ENCODE data around the gene KCNA2.

The KCNA2 gene

DNA sequence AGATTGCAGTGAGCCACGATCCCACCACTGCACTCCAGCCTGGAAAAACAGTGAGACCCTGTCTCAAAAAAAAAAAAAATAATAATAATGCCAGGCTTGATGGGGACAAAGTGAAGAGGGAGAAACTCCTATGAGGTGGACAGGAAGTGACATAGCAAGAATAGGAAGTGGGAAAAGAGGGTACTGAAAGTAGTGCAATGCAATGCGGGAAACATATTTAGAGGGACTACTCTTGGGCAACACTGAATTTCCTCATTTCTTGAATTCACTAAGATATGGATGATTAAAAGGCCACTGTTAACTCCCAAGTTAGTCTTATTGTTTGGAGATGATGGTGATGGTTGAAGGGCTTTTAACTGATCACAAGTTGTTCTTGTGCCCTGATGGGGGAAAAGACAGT lies 21.6 kb upstream of the KCNA2 start:
- H3K4me1 ChIP-seq (ENCODE audit: control insufficient read depth, insufficient read depth, low read length) = no peaks in the 10 kb centered on the region
- H3K4me3 ChIP-seq (ENCODE audit: low read length in 2 of 2) = no peak overlapping the region
- H3K9ac ChIP-seq (ENCODE audit: low read length in 2 of 2) = no peak overlapping the region
- H3K36me3 ChIP-seq (ENCODE audit: control insufficient read depth in 2 of 2, insufficient read depth in 2 of 2, low read length in 2 of 2) = no peaks in the 10 kb centered on the region
- no peak overlapping the region for H3K27ac ChIP-seq (ENCODE audit: low read length)
- H3K27me3 ChIP-seq (ENCODE audit: control insufficient read depth in 1 of 2, insufficient read depth in 2 of 2, low read length in 2 of 2) = peaks cover 4 to 10% of the 10 kb centered on the region in 2 donors
- H3K9me3 ChIP-seq (ENCODE audit: control insufficient read depth in 2 of 2, low read length in 2 of 2) = no peaks in the 10 kb centered on the region

DNA sequence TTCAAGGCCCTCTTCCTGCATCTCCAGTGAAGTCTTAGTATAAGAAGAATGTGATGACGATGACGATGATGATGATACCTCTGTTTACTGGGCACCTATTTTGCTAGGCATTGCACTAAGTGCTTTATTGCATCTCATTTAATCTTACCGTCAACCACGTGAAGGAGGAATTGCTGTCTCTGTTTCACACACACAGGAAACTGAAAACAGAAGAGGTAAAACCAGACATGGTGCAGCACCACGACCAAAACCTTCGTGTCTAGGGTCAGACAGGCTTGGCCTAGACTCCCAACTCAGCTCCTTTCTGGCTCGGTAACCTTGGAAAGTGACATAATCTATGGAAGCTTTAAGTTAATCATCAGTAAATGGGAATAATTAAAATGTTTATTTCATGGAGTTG lies 20.7 kb upstream of the KCNA2 start:
- Histone ChIP-seq H3K27ac (ENCODE audit: low read length) (no peak overlapping the region), H3K27me3 (ENCODE audit: control insufficient read depth in 1 of 2, insufficient read depth in 2 of 2, low read length in 2 of 2) (peaks cover 4 to 10% of the 10 kb centered on the region in 2 donors), H3K9ac (ENCODE audit: low read length in 2 of 2) (no peak overlapping the region), H3K9me3 (ENCODE audit: control insufficient read depth in 2 of 2, low read length in 2 of 2) (no peaks in the 10 kb centered on the region), H3K36me3 (ENCODE audit: control insufficient read depth in 2 of 2, insufficient read depth in 2 of 2, low read length in 2 of 2) (no peaks in the 10 kb centered on the region), H3K4me3 (ENCODE audit: low read length in 2 of 2) (no peak overlapping the region), H3K4me1 (ENCODE audit: control insufficient read depth, insufficient read depth, low read length) (no peaks in the 10 kb centered on the region)

DNA sequence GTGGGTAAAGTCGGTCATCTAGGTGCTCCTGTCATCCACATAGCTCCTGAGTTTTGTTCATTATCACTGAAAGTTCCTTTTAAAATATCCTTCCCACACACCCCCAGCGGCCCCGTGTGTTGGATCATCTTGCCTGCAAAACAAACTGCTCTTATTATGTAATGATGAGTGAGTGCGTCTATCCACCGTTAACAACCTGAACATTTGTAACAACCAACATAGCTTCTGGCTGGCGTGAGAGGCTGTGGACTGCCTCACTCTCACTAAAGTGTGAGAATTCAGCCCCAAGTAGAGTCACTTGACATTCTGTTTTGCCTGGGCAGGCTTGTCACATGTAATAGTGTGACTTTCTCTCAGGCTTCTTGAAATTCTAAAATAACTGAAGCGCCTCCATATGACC lies 14.5 kb upstream of the KCNA2 start:
- peaks cover 8% of the 10 kb centered on the region for H3K4me1 ChIP-seq (ENCODE audit: control insufficient read depth, insufficient read depth, low read length)
- no peaks in the 10 kb centered on the region for H3K9me3 ChIP-seq (ENCODE audit: control insufficient read depth in 2 of 2, low read length in 2 of 2)
- H3K27ac ChIP-seq (ENCODE audit: low read length) = no peak overlapping the region
- no peaks in the 10 kb centered on the region for H3K36me3 ChIP-seq (ENCODE audit: control insufficient read depth in 2 of 2, insufficient read depth in 2 of 2, low read length in 2 of 2)
- peaks cover 35 to 40% of the 10 kb centered on the region in 2 donors for H3K27me3 ChIP-seq (ENCODE audit: control insufficient read depth in 1 of 2, insufficient read depth in 2 of 2, low read length in 2 of 2)
- H3K4me3 ChIP-seq (ENCODE audit: low read length in 2 of 2) = no peak overlapping the region
- H3K9ac ChIP-seq (ENCODE audit: low read length in 2 of 2) = no peak overlapping the region

DNA sequence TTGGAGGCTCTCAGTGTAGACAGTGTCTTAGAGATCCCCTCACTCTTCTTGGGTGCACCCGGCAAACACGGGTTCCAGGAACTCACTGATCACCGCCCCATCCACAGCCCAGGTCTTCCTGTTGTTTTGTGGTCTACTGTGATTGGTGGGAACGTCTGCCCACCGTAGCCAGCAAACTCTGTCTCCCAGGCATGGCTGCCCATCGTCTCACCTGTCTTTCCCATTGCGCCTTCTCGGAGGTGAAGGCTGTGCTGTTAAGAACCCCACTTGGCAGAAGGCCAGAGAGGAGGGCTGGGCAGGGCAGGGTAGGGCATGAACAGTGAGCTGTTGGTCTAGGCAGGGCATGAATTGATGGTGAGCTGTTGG lies 14.1 kb upstream of the KCNA2 start:
- no peak overlapping the region for H3K9ac ChIP-seq (ENCODE audit: low read length in 2 of 2)
- H3K4me3 ChIP-seq (ENCODE audit: low read length in 2 of 2) = no peak overlapping the region
- no peaks in the 10 kb centered on the region for H3K9me3 ChIP-seq (ENCODE audit: control insufficient read depth in 2 of 2, low read length in 2 of 2)
- H3K27ac ChIP-seq (ENCODE audit: low read length) = no peak overlapping the region
- H3K36me3 ChIP-seq (ENCODE audit: control insufficient read depth in 2 of 2, insufficient read depth in 2 of 2, low read length in 2 of 2) = no peaks in the 10 kb centered on the region
- H3K27me3 ChIP-seq (ENCODE audit: control insufficient read depth in 1 of 2, insufficient read depth in 2 of 2, low read length in 2 of 2) = peaks cover 35 to 43% of the 10 kb centered on the region in 2 donors
- peaks cover 8% of the 10 kb centered on the region for H3K4me1 ChIP-seq (ENCODE audit: control insufficient read depth, insufficient read depth, low read length)

DNA sequence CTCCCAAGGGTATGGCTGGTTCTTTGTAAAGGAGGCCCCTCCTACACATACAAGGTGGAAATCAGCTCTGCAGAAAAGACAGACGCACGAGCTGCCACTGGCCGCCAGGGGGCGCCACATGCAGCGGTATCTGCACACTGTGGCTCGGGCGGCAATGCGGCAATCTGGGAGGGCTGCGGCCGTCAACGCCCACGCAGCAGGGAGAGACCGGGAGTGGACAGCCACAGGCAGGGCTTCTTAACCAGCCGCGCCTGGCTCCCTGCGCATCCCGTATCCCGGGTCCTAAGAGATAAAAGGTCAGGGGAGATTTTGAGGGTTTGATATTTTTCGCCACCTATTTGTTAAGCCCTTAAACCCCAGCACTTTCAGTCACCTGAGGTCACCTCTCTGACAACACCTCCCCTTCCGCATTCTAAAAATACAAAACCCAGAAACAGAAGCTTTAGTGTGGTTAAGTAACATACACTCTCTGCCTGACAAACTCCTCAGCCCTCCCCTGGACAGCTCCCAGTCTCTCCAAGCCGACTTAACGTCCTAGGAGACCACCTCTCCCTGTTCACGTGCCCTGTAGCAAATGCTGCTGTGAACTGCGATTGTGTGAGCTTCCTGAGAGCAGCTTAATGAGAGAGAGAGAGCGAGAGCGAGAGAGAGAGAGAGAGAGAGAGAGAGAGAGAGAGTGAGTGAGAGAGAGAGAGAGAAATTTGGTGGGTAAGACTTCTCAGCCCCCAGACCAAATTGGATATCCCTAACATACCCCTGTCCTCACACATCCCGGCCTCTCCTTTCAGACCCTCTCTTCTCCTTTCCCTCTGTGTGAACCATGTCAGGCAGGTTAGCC lies 13.5 kb upstream of the KCNA2 start:
- Histone ChIP-seq H3K9me3 (ENCODE audit: control insufficient read depth in 2 of 2, low read length in 2 of 2) (no peaks in the 10 kb centered on the region), H3K4me3 (ENCODE audit: low read length in 2 of 2) (peak overlapping the region in 1 of 2 donors; percentile 8), H3K27ac (ENCODE audit: low read length) (no peak overlapping the region), H3K27me3 (ENCODE audit: control insufficient read depth in 1 of 2, insufficient read depth in 2 of 2, low read length in 2 of 2) (peaks cover 35 to 44% of the 10 kb centered on the region in 2 donors), H3K4me1 (ENCODE audit: control insufficient read depth, insufficient read depth, low read length) (peaks cover 8% of the 10 kb centered on the region), H3K9ac (ENCODE audit: low read length in 2 of 2) (no peak overlapping the region), H3K36me3 (ENCODE audit: control insufficient read depth in 2 of 2, insufficient read depth in 2 of 2, low read length in 2 of 2) (no peaks in the 10 kb centered on the region)

DNA sequence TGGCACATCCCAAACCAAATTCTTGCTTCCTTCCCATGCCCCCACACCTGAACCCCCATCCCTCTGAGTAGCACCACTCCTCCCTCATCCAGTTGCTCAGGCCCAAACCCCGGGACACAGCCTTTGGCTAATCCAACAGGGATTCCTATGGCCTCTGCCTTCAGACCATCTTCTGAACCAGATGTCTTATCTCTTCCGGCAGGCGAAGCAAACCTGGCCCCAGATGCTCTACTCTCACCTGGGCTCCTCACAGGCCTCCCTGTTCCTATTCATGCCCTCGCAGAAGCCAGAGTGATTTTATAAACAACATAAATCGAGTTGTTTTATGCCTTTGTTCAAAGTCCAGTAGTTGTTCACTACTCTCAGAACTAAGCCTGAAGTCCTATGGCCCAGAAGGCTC lies 12.5 kb upstream of the KCNA2 start:
- Histone ChIP-seq H3K4me3 (ENCODE audit: low read length in 2 of 2) (no peak overlapping the region), H3K9me3 (ENCODE audit: control insufficient read depth in 2 of 2, low read length in 2 of 2) (no peaks in the 10 kb centered on the region), H3K36me3 (ENCODE audit: control insufficient read depth in 2 of 2, insufficient read depth in 2 of 2, low read length in 2 of 2) (no peaks in the 10 kb centered on the region), H3K27me3 (ENCODE audit: control insufficient read depth in 1 of 2, insufficient read depth in 2 of 2, low read length in 2 of 2) (peaks cover 35 to 49% of the 10 kb centered on the region in 2 donors), H3K4me1 (ENCODE audit: control insufficient read depth, insufficient read depth, low read length) (peaks cover 8% of the 10 kb centered on the region), H3K27ac (ENCODE audit: low read length) (no peak overlapping the region), H3K9ac (ENCODE audit: low read length in 2 of 2) (no peak overlapping the region)

DNA sequence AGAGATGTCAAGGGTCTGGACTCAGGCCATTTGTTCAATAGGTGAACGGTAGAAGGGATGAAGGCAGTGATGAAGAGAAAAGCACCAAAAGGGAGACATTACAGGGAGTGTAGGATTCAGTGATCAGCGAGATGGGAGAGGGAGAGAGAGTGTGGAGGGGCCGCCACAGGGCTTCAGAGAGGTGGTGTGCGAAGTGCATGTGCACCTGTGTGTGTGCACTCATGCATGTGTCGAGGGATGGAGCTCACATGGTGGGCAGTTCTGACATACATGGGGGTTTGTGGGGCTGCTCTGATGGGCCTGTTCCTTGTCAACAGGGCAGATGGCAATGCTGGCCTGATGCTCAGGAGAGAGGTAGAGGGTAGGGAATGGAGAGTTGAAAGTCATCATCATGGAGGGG lies 11.4 kb upstream of the KCNA2 start:
- H3K4me1 ChIP-seq (ENCODE audit: control insufficient read depth, insufficient read depth, low read length) = peaks cover 8% of the 10 kb centered on the region
- no peaks in the 10 kb centered on the region for H3K9me3 ChIP-seq (ENCODE audit: control insufficient read depth in 2 of 2, low read length in 2 of 2)
- H3K27ac ChIP-seq (ENCODE audit: low read length) = no peak overlapping the region
- no peaks in the 10 kb centered on the region for H3K36me3 ChIP-seq (ENCODE audit: control insufficient read depth in 2 of 2, insufficient read depth in 2 of 2, low read length in 2 of 2)
- H3K9ac ChIP-seq (ENCODE audit: low read length in 2 of 2) = no peak overlapping the region
- peaks cover 35 to 59% of the 10 kb centered on the region in 2 donors for H3K27me3 ChIP-seq (ENCODE audit: control insufficient read depth in 1 of 2, insufficient read depth in 2 of 2, low read length in 2 of 2)
- H3K4me3 ChIP-seq (ENCODE audit: low read length in 2 of 2) = no peak overlapping the region

DNA sequence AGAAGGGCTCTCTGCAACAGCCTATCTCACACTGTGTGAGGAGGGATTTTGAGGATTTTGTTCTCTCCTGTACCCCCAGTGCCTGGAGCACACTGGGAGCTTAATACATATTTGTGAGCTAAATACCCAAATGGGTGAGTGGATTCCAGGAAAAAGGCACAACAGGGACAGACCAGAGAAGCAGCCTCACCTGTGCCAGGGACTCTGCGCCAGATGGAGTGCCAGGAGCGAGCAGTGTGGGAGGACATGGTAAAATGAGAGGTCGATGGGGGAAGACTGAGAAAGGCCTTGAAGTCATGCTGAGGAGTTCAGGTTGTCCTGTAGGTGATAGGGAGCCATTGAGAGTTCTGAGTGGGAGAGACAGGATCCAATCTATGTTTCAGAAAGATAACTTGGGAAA lies 11.0 kb upstream of the KCNA2 start:
- Histone ChIP-seq H3K27ac (ENCODE audit: low read length) (no peak overlapping the region), H3K9ac (ENCODE audit: low read length in 2 of 2) (no peak overlapping the region), H3K4me1 (ENCODE audit: control insufficient read depth, insufficient read depth, low read length) (peaks cover 8% of the 10 kb centered on the region), H3K27me3 (ENCODE audit: control insufficient read depth in 1 of 2, insufficient read depth in 2 of 2, low read length in 2 of 2) (peaks cover 35 to 64% of the 10 kb centered on the region in 2 donors), H3K36me3 (ENCODE audit: control insufficient read depth in 2 of 2, insufficient read depth in 2 of 2, low read length in 2 of 2) (no peaks in the 10 kb centered on the region), H3K4me3 (ENCODE audit: low read length in 2 of 2) (no peak overlapping the region), H3K9me3 (ENCODE audit: control insufficient read depth in 2 of 2, low read length in 2 of 2) (no peaks in the 10 kb centered on the region)

DNA sequence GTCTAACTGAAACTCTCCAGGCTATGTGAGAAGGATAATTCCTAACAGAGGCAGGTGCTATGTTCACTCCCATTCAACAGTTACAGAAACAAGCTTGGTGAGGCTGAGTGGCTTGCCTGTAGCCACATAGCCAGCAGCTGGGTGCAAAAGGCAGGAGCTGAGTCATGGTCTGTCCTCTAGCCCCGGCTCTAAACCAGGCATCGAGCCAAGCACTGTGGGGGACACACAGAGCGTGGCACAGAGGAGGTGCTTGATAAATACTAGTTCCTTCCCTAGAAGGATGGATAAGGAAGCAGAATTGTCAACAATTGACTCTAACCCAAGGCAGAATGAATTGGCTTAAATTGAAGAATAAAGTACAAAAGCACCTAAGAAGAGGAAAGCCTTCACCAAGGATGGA lies 10.4 kb upstream of the KCNA2 start:
- Histone ChIP-seq H3K27me3 (ENCODE audit: control insufficient read depth in 1 of 2, insufficient read depth in 2 of 2, low read length in 2 of 2) (peaks cover 35 to 67% of the 10 kb centered on the region in 2 donors), H3K9me3 (ENCODE audit: control insufficient read depth in 2 of 2, low read length in 2 of 2) (no peaks in the 10 kb centered on the region), H3K36me3 (ENCODE audit: control insufficient read depth in 2 of 2, insufficient read depth in 2 of 2, low read length in 2 of 2) (no peaks in the 10 kb centered on the region), H3K27ac (ENCODE audit: low read length) (no peak overlapping the region), H3K9ac (ENCODE audit: low read length in 2 of 2) (no peak overlapping the region), H3K4me3 (ENCODE audit: low read length in 2 of 2) (no peak overlapping the region), H3K4me1 (ENCODE audit: control insufficient read depth, insufficient read depth, low read length) (peaks cover 8% of the 10 kb centered on the region)

DNA sequence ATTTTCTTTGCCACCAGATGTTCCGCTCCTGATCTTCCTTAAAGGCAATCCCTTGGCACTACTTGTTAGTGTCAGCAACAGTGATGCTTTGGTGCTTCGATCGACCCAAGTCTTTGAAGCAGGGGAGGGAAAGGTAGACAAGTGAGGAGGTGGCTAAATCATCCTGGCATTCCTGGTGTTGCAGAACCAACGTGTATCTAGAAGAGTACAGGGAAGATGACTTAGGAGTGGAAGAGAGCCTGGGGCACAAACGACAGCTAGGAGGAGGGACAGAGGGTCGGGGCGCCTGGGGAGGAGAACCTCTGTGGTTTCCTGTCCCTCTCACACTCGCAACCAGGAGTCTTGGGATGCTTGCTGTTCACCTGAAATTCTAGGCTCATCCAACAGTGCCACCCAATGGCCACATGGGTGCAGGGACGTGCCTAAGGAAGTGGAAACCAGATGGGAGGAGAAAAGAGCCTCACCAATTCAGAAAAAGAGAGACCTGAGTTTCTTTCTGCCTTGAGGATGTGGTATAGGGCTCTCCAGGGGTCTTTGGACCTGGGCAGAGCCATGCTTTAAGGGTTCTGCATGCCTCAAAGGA lies 9.5 kb upstream of the KCNA2 start:
- H3K27me3 ChIP-seq (ENCODE audit: control insufficient read depth in 1 of 2, insufficient read depth in 2 of 2, low read length in 2 of 2) = peaks cover 35 to 72% of the 10 kb centered on the region in 2 donors

More for the DNA sequence above, 9.5 kb upstream of the KCNA2 start:
- H3K4me3 ChIP-seq (ENCODE audit: low read length in 2 of 2) = no peak overlapping the region
- H3K9ac ChIP-seq (ENCODE audit: low read length in 2 of 2) = no peak overlapping the region
- H3K4me1 ChIP-seq (ENCODE audit: control insufficient read depth, insufficient read depth, low read length) = peaks cover 8% of the 10 kb centered on the region
- H3K36me3 ChIP-seq (ENCODE audit: control insufficient read depth in 2 of 2, insufficient read depth in 2 of 2, low read length in 2 of 2) = no peaks in the 10 kb centered on the region
- H3K27ac ChIP-seq (ENCODE audit: low read length) = no peak overlapping the region
- no peaks in the 10 kb centered on the region for H3K9me3 ChIP-seq (ENCODE audit: control insufficient read depth in 2 of 2, low read length in 2 of 2)
